Natural killer cell (primary cell): ENCODE data around the gene TMEM87B. TPM values are rescaled to one million over a fixed set of nuclear protein-coding genes. Genes with fewer than 3 reads are reported as not detected.

ENCODE experiments used
- ATAC-seq, 3 donors: fragments of 150-1000 bp in 2 of 3; fragments of 200-7000 bp in 1 of 3; cut with Tn5 transposase; 1 replicate in 1 of 3; 2 replicates in 2 of 3; pipeline ENCODE4 v1.10.0; 2021; ENCODE audit warnings: mild to moderate bottlenecking in 2 of 3, moderate library complexity in 2 of 3
- DNase-seq, 2 donors: peaks; one replicate each; pipeline versions ENCODE4 v3.0.0 to v3.0.0-alpha.2; 2013 to 2021; ENCODE audit warnings: mixed read lengths in 1 of 2
- H3K27ac ChIP-seq: one replicate; pipeline ENCODE4 v1.5.1; 2013; ENCODE audit warnings: mild to moderate bottlenecking, low read length
- H3K27me3 ChIP-seq: one replicate; pipeline ENCODE4 v1.6.1; 2013; ENCODE audit warnings: low read length; ENCODE audit not compliant: control insufficient read depth, insufficient read depth
- H3K36me3 ChIP-seq: one replicate; pipeline ENCODE4 v1.6.1; 2013; ENCODE audit warnings: low read length; ENCODE audit not compliant: control insufficient read depth, insufficient read depth
- H3K4me1 ChIP-seq: one replicate; pipeline ENCODE4 v1.6.1; 2013; ENCODE audit warnings: low read length; ENCODE audit not compliant: control insufficient read depth, insufficient read depth
- H3K4me3 ChIP-seq: one replicate; pipeline ENCODE4 v1.5.1; 2013; ENCODE audit warnings: low read length
- H3K9me3 ChIP-seq: one replicate; pipeline ENCODE4 v1.6.1; 2013; ENCODE audit warnings: low read length; ENCODE audit not compliant: control insufficient read depth, insufficient read depth
- H3K27ac Mint-ChIP-seq, 2 donors: one replicate each; pipeline ENCODE4 v1.8.0; 2022; ENCODE audit warnings: mild to moderate bottlenecking in 2 of 2, mixed read lengths in 2 of 2, moderate library complexity in 1 of 2
- H3K27me3 Mint-ChIP-seq, 2 donors: one replicate each; pipeline ENCODE4 v1.8.0; 2022; ENCODE audit warnings: low read depth in 2 of 2, mixed read lengths in 2 of 2
- H3K36me3 Mint-ChIP-seq: one replicate; pipeline ENCODE4 v1.8.0; 2022; ENCODE audit warnings: mixed read lengths
- H3K4me1 Mint-ChIP-seq, 2 donors: one replicate each; pipeline ENCODE4 v1.8.0; 2022; ENCODE audit warnings: mixed read lengths in 2 of 2
- H3K4me3 Mint-ChIP-seq: one replicate; pipeline ENCODE4 v1.8.0; 2022; ENCODE audit warnings: mild to moderate bottlenecking, moderate library complexity, mixed read lengths
- H3K9me3 Mint-ChIP-seq, 2 donors: one replicate each; pipeline ENCODE4 v1.8.0; 2022; ENCODE audit warnings: mixed read lengths in 2 of 2
- WGBS: methylation state at CpG from one replicate; pipeline ENCODE4 v1.1.7; 2013; ENCODE audit warnings: missing lambda C conversion rate; ENCODE audit not compliant: insufficient coverage; 5-methylcytosine and 5-hydroxymethylcytosine counted together
- intact Hi-C: fragments of 100-400 bp; cut with micrococcal nuclease; formaldehyde crosslinking; loops from one replicate; pipeline ENCODE4 v1.14.2; 2022
- total RNA-seq, 4 donors: library from RNA; stranded (reverse); fragments of 120-200 nt in 1 of 4; gene quantifications; one replicate each; pipeline versions ENCODE4 v1.2.3 to v1.2.4, GENCODE V29; 2013 to 2022
- TF ChIP-seq, protein P1 (sequence below): fragments of 200-600 bp; IDR thresholded peaks from one replicate; pipeline ENCODE4 v1.8.0; 2022; ENCODE audit warnings: antibody characterized with exemption

Gene TMEM87B
- total RNA-seq, 3 donors from 2014 or later (not counting 1 experiment from before 2014, with no cell fraction given): 9.6 to 15.7 (median 13.6) TPM

DNA sequence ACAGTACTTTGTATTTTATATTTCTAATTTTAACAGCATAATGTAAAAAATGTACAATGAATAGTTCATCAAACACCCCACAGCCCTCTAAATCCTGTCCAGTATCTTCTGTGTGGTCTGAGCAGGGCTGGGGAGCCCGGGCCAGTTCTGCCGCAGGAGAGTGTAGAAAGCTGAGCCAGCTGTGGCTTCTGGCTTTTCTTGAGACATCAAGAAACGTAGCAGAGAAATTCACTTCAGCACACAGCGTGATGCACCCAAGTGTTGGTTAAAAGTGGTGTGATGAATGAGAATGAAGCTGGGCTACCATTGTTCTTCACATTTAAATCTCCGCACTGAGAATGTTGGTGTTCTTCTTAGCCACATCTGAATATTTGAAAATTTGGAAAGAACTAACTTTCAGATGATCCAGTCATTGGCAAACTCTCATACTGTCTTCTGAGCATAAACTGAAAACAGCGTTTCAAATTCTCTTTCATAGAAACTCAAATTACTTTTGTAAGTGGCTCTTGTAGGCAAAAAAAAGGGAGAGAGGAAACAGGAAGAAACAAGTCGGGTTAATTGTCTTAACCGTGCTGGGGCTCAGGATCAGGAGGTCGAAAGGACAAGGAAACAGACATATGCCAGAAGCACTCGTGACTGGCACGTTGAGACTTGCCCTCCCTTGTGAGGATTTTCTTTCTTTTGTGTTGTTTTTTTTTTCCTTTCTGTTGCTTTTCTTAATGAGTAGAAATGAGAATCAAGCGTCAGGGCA, 23.4 kb upstream of the TMEM87B start:
- Histone ChIP-seq H3K27ac (no peak overlapping the region), H3K9me3 (no peaks in the 10 kb centered on the region), H3K27me3 (no peaks in the 10 kb centered on the region), H3K4me3 (no peak overlapping the region), H3K36me3 (no peaks in the 10 kb centered on the region), H3K4me1 (peaks cover 3% of the 10 kb centered on the region)
- peaks cover 2 to 3% of the 10 kb centered on the region in 2 donors for H3K9me3 Mint-ChIP-seq
- peaks cover 6% of the 10 kb centered on the region in 2 donors for H3K4me1 Mint-ChIP-seq
- TF ChIP-seq, protein P1, sequence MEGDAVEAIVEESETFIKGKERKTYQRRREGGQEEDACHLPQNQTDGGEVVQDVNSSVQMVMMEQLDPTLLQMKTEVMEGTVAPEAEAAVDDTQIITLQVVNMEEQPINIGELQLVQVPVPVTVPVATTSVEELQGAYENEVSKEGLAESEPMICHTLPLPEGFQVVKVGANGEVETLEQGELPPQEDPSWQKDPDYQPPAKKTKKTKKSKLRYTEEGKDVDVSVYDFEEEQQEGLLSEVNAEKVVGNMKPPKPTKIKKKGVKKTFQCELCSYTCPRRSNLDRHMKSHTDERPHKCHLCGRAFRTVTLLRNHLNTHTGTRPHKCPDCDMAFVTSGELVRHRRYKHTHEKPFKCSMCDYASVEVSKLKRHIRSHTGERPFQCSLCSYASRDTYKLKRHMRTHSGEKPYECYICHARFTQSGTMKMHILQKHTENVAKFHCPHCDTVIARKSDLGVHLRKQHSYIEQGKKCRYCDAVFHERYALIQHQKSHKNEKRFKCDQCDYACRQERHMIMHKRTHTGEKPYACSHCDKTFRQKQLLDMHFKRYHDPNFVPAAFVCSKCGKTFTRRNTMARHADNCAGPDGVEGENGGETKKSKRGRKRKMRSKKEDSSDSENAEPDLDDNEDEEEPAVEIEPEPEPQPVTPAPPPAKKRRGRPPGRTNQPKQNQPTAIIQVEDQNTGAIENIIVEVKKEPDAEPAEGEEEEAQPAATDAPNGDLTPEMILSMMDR: no peak
- H3K27me3 Mint-ChIP-seq: peaks cover 9% of the 10 kb centered on the region in 2 donors
- 35% methylated on average over 10 of the region's 12 CpGs for WGBS
- DNase-seq (no peak), ATAC-seq (no peak)
- H3K27ac Mint-ChIP-seq: no peak overlapping the region
- intact Hi-C loops: no loop called here
- no peak overlapping the region for H3K4me3 Mint-ChIP-seq
- no peaks in the 10 kb centered on the region for H3K36me3 Mint-ChIP-seq

DNA sequence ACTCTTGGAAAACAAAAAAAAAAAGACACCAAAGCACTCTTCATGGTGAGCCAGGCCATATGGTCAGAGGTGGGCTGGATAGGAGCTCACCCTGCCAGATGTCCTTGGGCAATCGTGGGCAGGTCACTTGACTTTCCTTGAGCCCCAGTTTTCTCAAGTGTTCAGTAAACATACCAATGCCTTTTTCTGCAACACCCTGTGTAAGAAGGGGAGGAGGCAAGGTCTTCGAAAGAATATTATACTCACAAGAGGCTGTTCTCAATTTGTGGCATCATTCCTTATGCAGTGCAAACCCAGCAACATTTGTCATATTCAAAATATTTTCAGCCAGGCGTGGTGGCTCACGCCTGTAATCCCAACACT, 22.9 kb upstream of the TMEM87B start:
- no peak overlapping the region for H3K27ac Mint-ChIP-seq
- intact Hi-C loops: no loop called here
- H3K4me1 Mint-ChIP-seq: peaks cover 6% of the 10 kb centered on the region in 2 donors
- H3K27me3 ChIP-seq: no peaks in the 10 kb centered on the region
- H3K4me1 ChIP-seq: peaks cover 3% of the 10 kb centered on the region
- peaks cover 9 to 11% of the 10 kb centered on the region in 2 donors for H3K27me3 Mint-ChIP-seq
- no peak overlapping the region for H3K27ac ChIP-seq
- no peaks in the 10 kb centered on the region for H3K36me3 Mint-ChIP-seq
- no peaks in the 10 kb centered on the region for H3K9me3 ChIP-seq
- no peak overlapping the region for H3K4me3 Mint-ChIP-seq
- H3K4me3 ChIP-seq: no peak overlapping the region
- TF ChIP-seq, protein P1: no peak
- ATAC-seq (no peak), DNase-seq (no peak)
- 78% methylated on average over 3 of the region's 4 CpGs for WGBS
- peaks cover 2 to 3% of the 10 kb centered on the region in 2 donors for H3K9me3 Mint-ChIP-seq
- no peaks in the 10 kb centered on the region for H3K36me3 ChIP-seq

DNA sequence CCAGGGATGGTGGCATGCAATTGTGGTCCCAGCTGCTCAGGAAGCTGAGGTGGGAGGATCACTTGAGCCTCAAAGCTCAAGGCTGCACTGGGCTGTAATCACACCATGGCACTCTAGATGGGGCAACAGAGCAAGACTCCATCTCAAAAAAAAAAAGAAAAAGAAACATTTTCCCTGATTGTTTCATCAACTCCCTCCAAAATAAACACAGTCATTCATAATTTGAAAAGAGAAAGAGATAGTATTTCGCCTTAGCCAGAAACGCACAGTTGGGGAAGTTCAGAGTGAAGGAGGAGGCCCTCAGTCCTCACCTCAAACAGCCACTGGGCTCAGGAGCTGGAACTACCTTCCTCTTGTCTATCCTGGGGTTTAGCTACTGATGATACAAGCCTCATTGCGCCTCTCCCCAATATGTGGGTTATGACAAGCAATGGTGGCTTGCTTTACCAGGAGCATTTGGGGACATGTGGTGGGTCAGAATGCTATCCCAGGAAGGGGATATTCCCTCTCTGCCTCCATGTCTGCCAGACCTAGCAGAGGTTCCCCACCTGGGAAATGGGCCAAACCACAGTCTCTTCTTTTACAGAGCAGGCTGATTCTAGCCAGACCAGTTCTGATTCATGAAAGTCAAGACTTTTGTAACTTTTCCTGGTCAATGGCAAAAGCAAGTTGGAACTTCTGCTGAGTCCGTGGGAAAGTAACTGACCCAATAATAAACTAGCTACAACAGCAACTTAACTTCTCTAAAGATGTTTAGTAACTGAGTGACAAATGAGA, 22.2 kb upstream of the TMEM87B start:
- Mint-ChIP-seq H3K9me3 (peaks cover 2 to 3% of the 10 kb centered on the region in 2 donors), H3K27ac (no peak overlapping the region), H3K4me3 (no peak overlapping the region), H3K36me3 (no peaks in the 10 kb centered on the region), H3K27me3 (peaks cover 13 to 18% of the 10 kb centered on the region in 2 donors), H3K4me1 (peaks cover 6% of the 10 kb centered on the region in 2 donors)
- intact Hi-C loops: no loop called here
- 88% methylated on average over 1 of the region's 4 CpGs for WGBS
- DNase-seq (no peak), ATAC-seq (no peak)
- no peaks in the 10 kb centered on the region for H3K36me3 ChIP-seq
- peaks cover 3% of the 10 kb centered on the region for H3K4me1 ChIP-seq
- no peak overlapping the region for H3K27ac ChIP-seq
- TF ChIP-seq, protein P1: no peak
- no peaks in the 10 kb centered on the region for H3K9me3 ChIP-seq
- no peaks in the 10 kb centered on the region for H3K27me3 ChIP-seq
- no peak overlapping the region for H3K4me3 ChIP-seq
